ENCODE data around the gene EBF3. TPM values are rescaled to one million over a fixed set of nuclear protein-coding genes. Genes with fewer than 3 reads are reported as not detected.

EBF3 gene
- total and polyA plus RNA-seq, 10 donors: 0.02 to 0.20 (median 0.13) TPM; not detected in 6

DNA sequence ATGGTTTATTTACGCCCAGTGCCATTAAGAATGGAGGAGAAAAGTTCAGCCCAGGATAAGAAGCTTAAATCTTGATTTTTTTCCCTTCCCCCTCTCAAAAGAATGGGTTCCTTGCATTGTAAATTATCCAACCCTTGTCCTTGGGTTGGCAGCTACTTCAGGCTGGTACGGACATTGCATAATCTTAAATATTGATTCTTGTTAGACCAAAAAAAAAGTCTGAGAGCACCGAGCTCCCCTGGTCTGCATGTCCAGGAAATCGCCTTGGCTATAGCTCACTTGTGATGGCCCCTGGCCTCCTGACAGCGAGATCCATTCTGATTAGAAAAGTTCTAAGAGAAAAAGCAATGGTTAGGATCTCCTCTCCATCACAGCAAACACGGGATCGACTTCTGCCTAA lies 151.7 kb downstream of the EBF3 start:
- no peak for TF ChIP-seq POLR2AphosphoS5 (IDR thresholded peaks at IDR 0.05)
- TF ChIP-seq POLR2A (IDR thresholded peaks at IDR 0.05): no peak
- TF ChIP-seq, protein P1, sequence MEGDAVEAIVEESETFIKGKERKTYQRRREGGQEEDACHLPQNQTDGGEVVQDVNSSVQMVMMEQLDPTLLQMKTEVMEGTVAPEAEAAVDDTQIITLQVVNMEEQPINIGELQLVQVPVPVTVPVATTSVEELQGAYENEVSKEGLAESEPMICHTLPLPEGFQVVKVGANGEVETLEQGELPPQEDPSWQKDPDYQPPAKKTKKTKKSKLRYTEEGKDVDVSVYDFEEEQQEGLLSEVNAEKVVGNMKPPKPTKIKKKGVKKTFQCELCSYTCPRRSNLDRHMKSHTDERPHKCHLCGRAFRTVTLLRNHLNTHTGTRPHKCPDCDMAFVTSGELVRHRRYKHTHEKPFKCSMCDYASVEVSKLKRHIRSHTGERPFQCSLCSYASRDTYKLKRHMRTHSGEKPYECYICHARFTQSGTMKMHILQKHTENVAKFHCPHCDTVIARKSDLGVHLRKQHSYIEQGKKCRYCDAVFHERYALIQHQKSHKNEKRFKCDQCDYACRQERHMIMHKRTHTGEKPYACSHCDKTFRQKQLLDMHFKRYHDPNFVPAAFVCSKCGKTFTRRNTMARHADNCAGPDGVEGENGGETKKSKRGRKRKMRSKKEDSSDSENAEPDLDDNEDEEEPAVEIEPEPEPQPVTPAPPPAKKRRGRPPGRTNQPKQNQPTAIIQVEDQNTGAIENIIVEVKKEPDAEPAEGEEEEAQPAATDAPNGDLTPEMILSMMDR (IDR thresholded peaks at IDR 0.05 in 8 of 11, conservative IDR thresholded peaks at IDR 0.05 in 3 of 11): no peak
- no peaks in the 10 kb centered on the region for H3K36me3 ChIP-seq
- H3K27me3 ChIP-seq (replicated peaks in 1 of 7): peaks cover 0 to 28% (median 0%) of the 10 kb centered on the region in 7 donors
- no peak overlapping the region for H3K27ac ChIP-seq
- WGBS, 5 donors: 74 to 85% (median 82%) methylated on average over 7 of the region's 7 CpGs
- peaks cover 0 to 4% (median 0%) of the 10 kb centered on the region in 8 donors for H3K9me3 ChIP-seq
- H3K4me1 ChIP-seq: no peaks in the 10 kb centered on the region
- H3K4me3 ChIP-seq: no peak overlapping the region
- no peak for DNase-seq
- intact Hi-C loops (cut with DNase I; ENCODE audit: low total_unique reads): no loop called here

DNA sequence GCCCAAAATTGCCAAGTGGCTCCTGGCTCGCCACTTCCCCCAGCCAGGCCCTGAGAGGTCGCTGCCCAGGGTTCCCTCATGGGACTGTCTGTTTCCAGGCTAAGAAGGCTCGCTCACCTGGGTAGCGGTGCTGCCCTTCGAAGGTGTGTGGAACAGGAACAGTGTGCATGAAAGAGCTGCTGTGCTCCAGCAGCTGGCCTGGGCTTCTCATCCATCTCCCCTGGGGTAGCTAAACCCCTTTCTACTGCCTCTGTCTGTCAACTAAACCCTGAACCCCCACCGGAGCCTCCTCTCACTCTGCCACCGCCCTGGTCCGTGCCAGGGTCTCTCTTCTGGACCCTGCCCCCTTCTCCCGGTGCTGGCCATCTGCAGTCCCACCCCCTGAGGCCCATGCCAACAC lies 152.9 kb downstream of the EBF3 start:
- intact Hi-C loops (cut with DNase I; ENCODE audit: low total_unique reads): no loop called here
- peaks cover 0 to 15% (median 8%) of the 10 kb centered on the region in 8 donors for H3K9me3 ChIP-seq
- DNase-seq: no peak
- no peak overlapping the region for H3K27ac ChIP-seq
- no peak for TF ChIP-seq POLR2A (IDR thresholded peaks at IDR 0.05)
- TF ChIP-seq, protein P1 (IDR thresholded peaks at IDR 0.05 in 8 of 11, conservative IDR thresholded peaks at IDR 0.05 in 3 of 11): no peak
- no peak for TF ChIP-seq POLR2AphosphoS5 (IDR thresholded peaks at IDR 0.05)
- 79 to 88% (median 86%) methylated on average over 9 of the region's 9 CpGs for WGBS, 5 donors
- no peaks in the 10 kb centered on the region for H3K36me3 ChIP-seq
- peaks cover 0 to 25% (median 0%) of the 10 kb centered on the region in 7 donors for H3K27me3 ChIP-seq (replicated peaks in 1 of 7)
- H3K4me3 ChIP-seq: no peak overlapping the region
- no peaks in the 10 kb centered on the region for H3K4me1 ChIP-seq

DNA sequence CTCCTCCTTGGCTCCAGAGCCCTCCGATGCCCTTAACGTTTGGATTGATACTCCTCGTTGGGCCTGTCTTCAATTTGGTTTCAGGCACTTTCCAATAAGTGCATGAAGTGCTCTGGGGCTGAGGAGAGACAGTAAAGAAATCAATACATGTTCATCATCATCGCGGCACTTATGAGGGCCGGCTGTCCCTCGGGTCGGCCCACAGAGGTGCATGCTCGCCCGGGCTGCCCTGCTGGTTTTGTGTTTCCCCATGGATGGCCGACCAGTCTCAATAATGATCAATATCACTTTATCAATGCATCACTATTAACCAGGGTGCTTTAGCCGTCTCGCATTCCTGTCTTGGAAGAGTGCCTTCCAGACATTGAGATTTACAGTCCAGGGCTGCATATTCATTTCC lies 154.2 kb downstream of the EBF3 start:
- intact Hi-C loops (cut with DNase I; ENCODE audit: low total_unique reads): no loop called here
- TF ChIP-seq, protein P1 (IDR thresholded peaks at IDR 0.05 in 8 of 11, conservative IDR thresholded peaks at IDR 0.05 in 3 of 11): no peak
- TF ChIP-seq POLR2AphosphoS5 (IDR thresholded peaks at IDR 0.05): no peak
- TF ChIP-seq POLR2A (IDR thresholded peaks at IDR 0.05): no peak
- Histone ChIP-seq H3K27me3 (replicated peaks in 1 of 7) (peaks cover 0 to 13% (median 0%) of the 10 kb centered on the region in 7 donors), H3K36me3 (no peaks in the 10 kb centered on the region), H3K27ac (no peak overlapping the region), H3K4me1 (no peaks in the 10 kb centered on the region), H3K4me3 (no peak overlapping the region), H3K9me3 (peaks cover 0 to 29% (median 22%) of the 10 kb centered on the region in 8 donors)
- 83 to 92% (median 91%) methylated on average over 13 of the region's 13 CpGs for WGBS, 5 donors
- DNase-seq: no peak

DNA sequence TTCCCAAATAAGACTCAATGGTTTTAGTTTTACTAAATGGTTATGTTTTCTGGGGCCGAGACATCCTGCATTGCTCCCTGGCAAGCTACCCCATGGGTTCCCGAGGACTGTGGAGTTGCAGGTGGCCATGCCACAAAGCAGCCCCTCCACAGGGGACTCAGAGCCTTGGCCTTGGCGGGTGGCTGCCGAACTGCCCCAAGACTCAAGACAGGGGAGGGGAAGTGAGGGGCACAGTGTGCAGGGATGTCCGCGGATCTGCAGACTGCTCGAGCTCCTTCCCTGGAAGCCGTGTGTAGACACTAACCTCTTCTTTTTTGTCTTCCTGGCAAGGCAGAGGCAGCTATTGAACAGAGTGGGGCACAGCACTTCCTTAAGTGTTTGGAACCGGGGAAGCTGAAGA lies 154.6 kb downstream of the EBF3 start:
- DNase-seq: no peak
- WGBS, 5 donors: 80 to 94% (median 86%) methylated on average over 9 of the region's 9 CpGs
- TF ChIP-seq, protein P1 (IDR thresholded peaks at IDR 0.05 in 8 of 11, conservative IDR thresholded peaks at IDR 0.05 in 3 of 11): no peak
- TF ChIP-seq POLR2AphosphoS5 (IDR thresholded peaks at IDR 0.05) (no peak), POLR2A (IDR thresholded peaks at IDR 0.05) (no peak)
- no peaks in the 10 kb centered on the region for H3K36me3 ChIP-seq
- peaks cover 0 to 33% (median 24%) of the 10 kb centered on the region in 8 donors for H3K9me3 ChIP-seq
- no peak overlapping the region for H3K27ac ChIP-seq
- intact Hi-C loops (cut with DNase I; ENCODE audit: low total_unique reads): no loop called here
- H3K27me3 ChIP-seq (replicated peaks in 1 of 7): peaks cover 0 to 13% (median 0%) of the 10 kb centered on the region in 7 donors
- H3K4me3 ChIP-seq: no peak overlapping the region
- no peaks in the 10 kb centered on the region for H3K4me1 ChIP-seq
